GM12878 (cell line): ENCODE results near the gene NAGK. TPM values are rescaled to one million over a fixed set of nuclear protein-coding genes. Genes with fewer than 3 reads are reported as not detected.

Experiments used
- IKZF2 ChIP-seq, 2 experiments: fragments of 450-650 bp; IDR thresholded peaks; 2 replicates each; pipeline ENCODE4 v1.6.1; 2017; ENCODE audit warnings: mild to moderate bottlenecking in 2 of 2, moderate library complexity in 2 of 2
- IRF4 ChIP-seq: IDR thresholded peaks from 2 replicates; pipeline ENCODE4 v1.6.1; 2011; ENCODE audit warnings: low read depth, low read length
- JUNB ChIP-seq: IDR thresholded peaks from 2 replicates; pipeline ENCODE4 v1.6.1; 2016; ENCODE audit warnings: antibody characterized with exemption, mild to moderate bottlenecking
- NBN ChIP-seq: fragments of 450-650 bp; IDR thresholded peaks from 2 replicates; pipeline ENCODE4 v1.6.1; 2016
- POLR2A ChIP-seq: IDR thresholded peaks from 2 replicates; pipeline ENCODE4 v1.6.1; 2011; ENCODE audit warnings: low read depth, mild to moderate bottlenecking, low read length
- SMAD1 ChIP-seq: fragments of 450-650 bp; IDR thresholded peaks from 2 replicates; pipeline ENCODE4 v1.6.1; 2018; ENCODE audit warnings: mild to moderate bottlenecking, low read depth; ENCODE audit not compliant: partially characterized antibody
- ZBED1 ChIP-seq: IDR thresholded peaks from 2 replicates; pipeline ENCODE4 v1.6.1; 2016; ENCODE audit warnings: borderline replicate concordance
- ZNF622 ChIP-seq: fragments of 450-650 bp; IDR thresholded peaks from 2 replicates; pipeline ENCODE4 v1.6.1; 2017; ENCODE audit warnings: mild to moderate bottlenecking, inconsistent platforms
- polyA plus RNA-seq, 11 experiments: library from polyadenylated mRNA; depleted of rRNA in 4 of 11; unstranded in 6 of 11; stranded (reverse) in 5 of 11; fragments of >200 nt; fragmentation: Nextera tagmentation in 4 of 11; fragmentation: Illumina TruSeq in 1 of 11; extraction: Ambion mirVana in 4 of 11; extraction: Trizol in 1 of 11; gene quantifications; 1 replicate in 1 of 11; 2 replicates in 10 of 11; pipeline versions ENCODE4 v1.2.1 to v1.2.3, GENCODE V29; 2011 to 2016; ENCODE audit warnings: inconsistent platforms in 2 of 11, missing spikeins in 2 of 11, low read depth in 1 of 11
- total RNA-seq, 4 experiments: library from RNA; depleted of rRNA in 3 of 4; stranded (reverse); fragments of >200 nt in 3 of 4; fragmentation: Illumina TruSeq in 1 of 4; extraction: Trizol in 1 of 4; gene quantifications; 2 replicates each; pipeline versions ENCODE4 v1.2.1 to v1.2.3, GENCODE V29; 2013 to 2021
- TF ChIP-seq, protein P1 (sequence below): fragments of 450-650 bp; formaldehyde crosslinking; IDR thresholded peaks from 2 replicates; pipeline ENCODE4 v1.5.0; 2022; ENCODE audit warnings: mild to moderate bottlenecking, missing genetic modification characterization
- TF ChIP-seq, protein P2 (sequence below): IDR thresholded peaks from 2 replicates; pipeline ENCODE4 v1.6.1; 2011; ENCODE audit warnings: mild to moderate bottlenecking, low read depth, low read length, moderate library complexity; ENCODE audit not compliant: insufficient replicate concordance
- TF ChIP-seq, protein P3 (sequence below): fragments of 450-650 bp; IDR thresholded peaks from 2 replicates; pipeline ENCODE4 v1.6.1; 2017; ENCODE audit warnings: borderline replicate concordance
- TF ChIP-seq, protein P4 (sequence below): IDR thresholded peaks from 2 replicates; pipeline ENCODE4 v1.6.1; 2012; ENCODE audit warnings: improper control_type of control experiment, low read depth, low read length; ENCODE audit not compliant: insufficient replicate concordance

NAGK gene
- total and polyA plus RNA-seq, 10 of the 15 experiments (the other 5 are each of a cell fraction or from before 2014, with no cell fraction given) = 67.7 to 137 (median 115) TPM

DNA sequence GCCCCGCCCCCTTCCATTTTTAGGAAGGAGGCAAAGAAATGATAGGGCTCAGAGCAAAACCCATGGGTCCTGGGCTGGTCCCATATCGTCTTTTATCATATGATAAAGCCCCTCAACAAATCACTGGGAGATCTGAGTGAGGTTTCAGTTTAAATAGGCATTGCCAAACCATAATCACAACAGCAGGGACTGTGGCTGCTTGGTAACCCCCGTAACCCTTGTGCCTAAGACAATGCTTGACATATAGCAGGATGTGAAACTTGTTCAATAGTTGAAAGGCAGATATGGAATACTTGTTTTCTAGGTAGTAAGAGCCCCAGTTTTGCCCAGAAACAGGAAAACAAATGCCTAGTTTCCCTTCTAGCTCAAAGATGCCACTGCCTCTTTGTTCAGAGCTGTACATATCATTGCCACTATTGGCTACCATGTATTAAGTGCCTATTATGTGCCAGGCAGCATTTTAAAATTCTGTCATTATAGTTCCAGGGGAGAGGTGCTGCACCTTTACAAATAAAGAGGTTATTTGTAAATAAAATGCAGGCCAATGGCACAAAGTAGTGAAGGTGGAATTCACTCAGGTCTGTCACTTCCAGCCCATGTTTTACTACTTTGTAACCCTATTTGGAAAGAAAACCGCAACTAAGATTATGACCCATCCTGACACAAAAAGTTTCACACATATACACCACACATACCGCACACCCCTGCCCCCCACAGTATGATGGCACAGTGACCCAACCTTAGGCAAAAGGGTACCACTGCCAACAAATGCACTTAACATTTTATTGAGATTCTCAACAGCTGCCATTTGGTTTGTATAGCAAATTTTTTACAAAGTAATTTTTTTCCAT, 14.2 kb downstream of the NAGK start (continued):
- TF ChIP-seq, protein P1, sequence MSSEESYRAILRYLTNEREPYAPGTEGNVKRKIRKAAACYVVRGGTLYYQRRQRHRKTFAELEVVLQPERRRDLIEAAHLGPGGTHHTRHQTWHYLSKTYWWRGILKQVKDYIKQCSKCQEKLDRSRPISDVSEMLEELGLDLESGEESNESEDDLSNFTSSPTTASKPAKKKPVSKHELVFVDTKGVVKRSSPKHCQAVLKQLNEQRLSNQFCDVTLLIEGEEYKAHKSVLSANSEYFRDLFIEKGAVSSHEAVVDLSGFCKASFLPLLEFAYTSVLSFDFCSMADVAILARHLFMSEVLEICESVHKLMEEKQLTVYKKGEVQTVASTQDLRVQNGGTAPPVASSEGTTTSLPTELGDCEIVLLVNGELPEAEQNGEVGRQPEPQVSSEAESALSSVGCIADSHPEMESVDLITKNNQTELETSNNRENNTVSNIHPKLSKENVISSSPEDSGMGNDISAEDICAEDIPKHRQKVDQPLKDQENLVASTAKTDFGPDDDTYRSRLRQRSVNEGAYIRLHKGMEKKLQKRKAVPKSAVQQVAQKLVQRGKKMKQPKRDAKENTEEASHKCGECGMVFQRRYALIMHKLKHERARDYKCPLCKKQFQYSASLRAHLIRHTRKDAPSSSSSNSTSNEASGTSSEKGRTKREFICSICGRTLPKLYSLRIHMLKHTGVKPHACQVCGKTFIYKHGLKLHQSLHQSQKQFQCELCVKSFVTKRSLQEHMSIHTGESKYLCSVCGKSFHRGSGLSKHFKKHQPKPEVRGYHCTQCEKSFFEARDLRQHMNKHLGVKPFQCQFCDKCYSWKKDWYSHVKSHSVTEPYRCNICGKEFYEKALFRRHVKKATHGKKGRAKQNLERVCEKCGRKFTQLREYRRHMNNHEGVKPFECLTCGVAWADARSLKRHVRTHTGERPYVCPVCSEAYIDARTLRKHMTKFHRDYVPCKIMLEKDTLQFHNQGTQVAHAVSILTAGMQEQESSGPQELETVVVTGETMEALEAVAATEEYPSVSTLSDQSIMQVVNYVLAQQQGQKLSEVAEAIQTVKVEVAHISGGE (CRISPR knock-in tag) = 0 out of 2 replicates have a peak, but pooled peaks have one; percentile 27
- TF ChIP-seq, protein P2, sequence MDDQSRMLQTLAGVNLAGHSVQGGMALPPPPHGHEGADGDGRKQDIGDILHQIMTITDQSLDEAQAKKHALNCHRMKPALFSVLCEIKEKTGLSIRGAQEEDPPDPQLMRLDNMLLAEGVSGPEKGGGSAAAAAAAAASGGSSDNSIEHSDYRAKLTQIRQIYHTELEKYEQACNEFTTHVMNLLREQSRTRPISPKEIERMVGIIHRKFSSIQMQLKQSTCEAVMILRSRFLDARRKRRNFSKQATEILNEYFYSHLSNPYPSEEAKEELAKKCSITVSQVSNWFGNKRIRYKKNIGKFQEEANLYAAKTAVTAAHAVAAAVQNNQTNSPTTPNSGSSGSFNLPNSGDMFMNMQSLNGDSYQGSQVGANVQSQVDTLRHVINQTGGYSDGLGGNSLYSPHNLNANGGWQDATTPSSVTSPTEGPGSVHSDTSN = no peak
- peak; percentile 64; the same call in 1 of the 2 replicates for TF ChIP-seq NBN
- peak; percentile 81 to 91 for TF ChIP-seq IKZF2 (IDR thresholded peaks at IDR 0.05)
- TF ChIP-seq JUNB = peak; percentile 94
- TF ChIP-seq ZNF622 = no peak
- TF ChIP-seq, protein P3, sequence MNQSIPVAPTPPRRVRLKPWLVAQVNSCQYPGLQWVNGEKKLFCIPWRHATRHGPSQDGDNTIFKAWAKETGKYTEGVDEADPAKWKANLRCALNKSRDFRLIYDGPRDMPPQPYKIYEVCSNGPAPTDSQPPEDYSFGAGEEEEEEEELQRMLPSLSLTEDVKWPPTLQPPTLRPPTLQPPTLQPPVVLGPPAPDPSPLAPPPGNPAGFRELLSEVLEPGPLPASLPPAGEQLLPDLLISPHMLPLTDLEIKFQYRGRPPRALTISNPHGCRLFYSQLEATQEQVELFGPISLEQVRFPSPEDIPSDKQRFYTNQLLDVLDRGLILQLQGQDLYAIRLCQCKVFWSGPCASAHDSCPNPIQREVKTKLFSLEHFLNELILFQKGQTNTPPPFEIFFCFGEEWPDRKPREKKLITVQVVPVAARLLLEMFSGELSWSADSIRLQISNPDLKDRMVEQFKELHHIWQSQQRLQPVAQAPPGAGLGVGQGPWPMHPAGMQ = 0 out of 2 replicates have a peak, but pooled peaks have one; percentile 45
- TF ChIP-seq, protein P4, sequence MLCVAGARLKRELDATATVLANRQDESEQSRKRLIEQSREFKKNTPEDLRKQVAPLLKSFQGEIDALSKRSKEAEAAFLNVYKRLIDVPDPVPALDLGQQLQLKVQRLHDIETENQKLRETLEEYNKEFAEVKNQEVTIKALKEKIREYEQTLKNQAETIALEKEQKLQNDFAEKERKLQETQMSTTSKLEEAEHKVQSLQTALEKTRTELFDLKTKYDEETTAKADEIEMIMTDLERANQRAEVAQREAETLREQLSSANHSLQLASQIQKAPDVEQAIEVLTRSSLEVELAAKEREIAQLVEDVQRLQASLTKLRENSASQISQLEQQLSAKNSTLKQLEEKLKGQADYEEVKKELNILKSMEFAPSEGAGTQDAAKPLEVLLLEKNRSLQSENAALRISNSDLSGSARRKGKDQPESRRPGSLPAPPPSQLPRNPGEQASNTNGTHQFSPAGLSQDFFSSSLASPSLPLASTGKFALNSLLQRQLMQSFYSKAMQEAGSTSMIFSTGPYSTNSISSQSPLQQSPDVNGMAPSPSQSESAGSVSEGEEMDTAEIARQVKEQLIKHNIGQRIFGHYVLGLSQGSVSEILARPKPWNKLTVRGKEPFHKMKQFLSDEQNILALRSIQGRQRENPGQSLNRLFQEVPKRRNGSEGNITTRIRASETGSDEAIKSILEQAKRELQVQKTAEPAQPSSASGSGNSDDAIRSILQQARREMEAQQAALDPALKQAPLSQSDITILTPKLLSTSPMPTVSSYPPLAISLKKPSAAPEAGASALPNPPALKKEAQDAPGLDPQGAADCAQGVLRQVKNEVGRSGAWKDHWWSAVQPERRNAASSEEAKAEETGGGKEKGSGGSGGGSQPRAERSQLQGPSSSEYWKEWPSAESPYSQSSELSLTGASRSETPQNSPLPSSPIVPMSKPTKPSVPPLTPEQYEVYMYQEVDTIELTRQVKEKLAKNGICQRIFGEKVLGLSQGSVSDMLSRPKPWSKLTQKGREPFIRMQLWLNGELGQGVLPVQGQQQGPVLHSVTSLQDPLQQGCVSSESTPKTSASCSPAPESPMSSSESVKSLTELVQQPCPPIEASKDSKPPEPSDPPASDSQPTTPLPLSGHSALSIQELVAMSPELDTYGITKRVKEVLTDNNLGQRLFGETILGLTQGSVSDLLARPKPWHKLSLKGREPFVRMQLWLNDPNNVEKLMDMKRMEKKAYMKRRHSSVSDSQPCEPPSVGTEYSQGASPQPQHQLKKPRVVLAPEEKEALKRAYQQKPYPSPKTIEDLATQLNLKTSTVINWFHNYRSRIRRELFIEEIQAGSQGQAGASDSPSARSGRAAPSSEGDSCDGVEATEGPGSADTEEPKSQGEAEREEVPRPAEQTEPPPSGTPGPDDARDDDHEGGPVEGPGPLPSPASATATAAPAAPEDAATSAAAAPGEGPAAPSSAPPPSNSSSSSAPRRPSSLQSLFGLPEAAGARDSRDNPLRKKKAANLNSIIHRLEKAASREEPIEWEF = no peak
- TF ChIP-seq ZBED1 = 0 out of 2 replicates have a peak, but pooled peaks have one; percentile 24
- peak; percentile 84; the same call in 1 of the 2 replicates for TF ChIP-seq IRF4
- TF ChIP-seq POLR2A = no peak
- TF ChIP-seq SMAD1 = peak; percentile 39
